ENCODE data around the gene ADGRA3.

DNA sequence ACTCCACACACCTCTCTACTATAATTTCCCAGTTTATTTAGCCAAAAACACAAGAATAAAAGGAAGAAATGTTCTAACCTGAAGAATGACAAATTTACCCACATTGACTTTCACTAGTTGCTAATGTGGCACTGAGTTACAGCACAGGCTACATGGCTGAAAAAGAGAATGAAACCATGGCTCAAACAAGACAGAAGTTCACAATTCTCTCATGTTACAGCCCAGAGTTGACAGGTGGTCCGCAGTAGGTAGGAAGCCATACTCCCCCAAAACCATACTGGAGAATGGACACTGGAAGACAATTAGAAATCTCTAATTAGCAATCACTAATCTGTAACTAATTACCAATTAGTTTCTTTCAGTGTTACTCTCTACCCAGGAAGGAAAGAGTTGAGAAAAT, 170.8 kb downstream of the ADGRA3 start:
- TF ChIP-seq POLR2AphosphoS5 (IDR thresholded peaks at IDR 0.05): no peak
- TF ChIP-seq, protein P1, sequence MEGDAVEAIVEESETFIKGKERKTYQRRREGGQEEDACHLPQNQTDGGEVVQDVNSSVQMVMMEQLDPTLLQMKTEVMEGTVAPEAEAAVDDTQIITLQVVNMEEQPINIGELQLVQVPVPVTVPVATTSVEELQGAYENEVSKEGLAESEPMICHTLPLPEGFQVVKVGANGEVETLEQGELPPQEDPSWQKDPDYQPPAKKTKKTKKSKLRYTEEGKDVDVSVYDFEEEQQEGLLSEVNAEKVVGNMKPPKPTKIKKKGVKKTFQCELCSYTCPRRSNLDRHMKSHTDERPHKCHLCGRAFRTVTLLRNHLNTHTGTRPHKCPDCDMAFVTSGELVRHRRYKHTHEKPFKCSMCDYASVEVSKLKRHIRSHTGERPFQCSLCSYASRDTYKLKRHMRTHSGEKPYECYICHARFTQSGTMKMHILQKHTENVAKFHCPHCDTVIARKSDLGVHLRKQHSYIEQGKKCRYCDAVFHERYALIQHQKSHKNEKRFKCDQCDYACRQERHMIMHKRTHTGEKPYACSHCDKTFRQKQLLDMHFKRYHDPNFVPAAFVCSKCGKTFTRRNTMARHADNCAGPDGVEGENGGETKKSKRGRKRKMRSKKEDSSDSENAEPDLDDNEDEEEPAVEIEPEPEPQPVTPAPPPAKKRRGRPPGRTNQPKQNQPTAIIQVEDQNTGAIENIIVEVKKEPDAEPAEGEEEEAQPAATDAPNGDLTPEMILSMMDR (IDR thresholded peaks at IDR 0.05): no peak
- no peak for TF ChIP-seq POLR2A (IDR thresholded peaks at IDR 0.05)
